Measurements from ENCODE around the gene COQ4. TPM values are rescaled to one million over a fixed set of nuclear protein-coding genes. Genes with fewer than 3 reads are reported as not detected.
A peak's percentile ranks its signal among the peaks of the same experiment; 100 is the strongest.

Gene COQ4
- total RNA-seq, 1 experiment from 2014 or later = 45.3 TPM

- ChIA-PET CTCF (interaction anchor here (0.7 kb wide), 1 partner anchor 229 kb away, joined by 3 read pairs; the partner anchor contains the start of gene SPTAN1), POLR2A (no interaction called here)
- Mint-ChIP-seq H3K9me3 (no peaks in the 10 kb centered on the region), H3K27ac (peak overlapping the region; percentile 63), H3K36me3 (peaks cover 6% of the 10 kb centered on the region; the same call in 1 of the 2 replicates), H3K27me3 (ENCODE audit: low read depth) (no peaks in the 10 kb centered on the region), H3K4me3 (peak overlapping the region; percentile 88), H3K4me1 (0 out of 2 replicates have a peak, but pooled peaks cover 8% of the 10 kb centered on the region)
- no peak for DNase-seq (ENCODE audit: low spot score)
- TF ChIP-seq TCF7 (CRISPR knock-in tag; IDR thresholded peaks at IDR 0.05; ENCODE audit: low read depth) (no peak), NR2C2 (CRISPR knock-in tag; IDR thresholded peaks at IDR 0.05) (no peak)
- TF ChIP-seq, protein P1, sequence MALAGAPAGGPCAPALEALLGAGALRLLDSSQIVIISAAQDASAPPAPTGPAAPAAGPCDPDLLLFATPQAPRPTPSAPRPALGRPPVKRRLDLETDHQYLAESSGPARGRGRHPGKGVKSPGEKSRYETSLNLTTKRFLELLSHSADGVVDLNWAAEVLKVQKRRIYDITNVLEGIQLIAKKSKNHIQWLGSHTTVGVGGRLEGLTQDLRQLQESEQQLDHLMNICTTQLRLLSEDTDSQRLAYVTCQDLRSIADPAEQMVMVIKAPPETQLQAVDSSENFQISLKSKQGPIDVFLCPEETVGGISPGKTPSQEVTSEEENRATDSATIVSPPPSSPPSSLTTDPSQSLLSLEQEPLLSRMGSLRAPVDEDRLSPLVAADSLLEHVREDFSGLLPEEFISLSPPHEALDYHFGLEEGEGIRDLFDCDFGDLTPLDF (CRISPR knock-in tag; IDR thresholded peaks at IDR 0.05) = no peak
- TF ChIP-seq, protein P2, sequence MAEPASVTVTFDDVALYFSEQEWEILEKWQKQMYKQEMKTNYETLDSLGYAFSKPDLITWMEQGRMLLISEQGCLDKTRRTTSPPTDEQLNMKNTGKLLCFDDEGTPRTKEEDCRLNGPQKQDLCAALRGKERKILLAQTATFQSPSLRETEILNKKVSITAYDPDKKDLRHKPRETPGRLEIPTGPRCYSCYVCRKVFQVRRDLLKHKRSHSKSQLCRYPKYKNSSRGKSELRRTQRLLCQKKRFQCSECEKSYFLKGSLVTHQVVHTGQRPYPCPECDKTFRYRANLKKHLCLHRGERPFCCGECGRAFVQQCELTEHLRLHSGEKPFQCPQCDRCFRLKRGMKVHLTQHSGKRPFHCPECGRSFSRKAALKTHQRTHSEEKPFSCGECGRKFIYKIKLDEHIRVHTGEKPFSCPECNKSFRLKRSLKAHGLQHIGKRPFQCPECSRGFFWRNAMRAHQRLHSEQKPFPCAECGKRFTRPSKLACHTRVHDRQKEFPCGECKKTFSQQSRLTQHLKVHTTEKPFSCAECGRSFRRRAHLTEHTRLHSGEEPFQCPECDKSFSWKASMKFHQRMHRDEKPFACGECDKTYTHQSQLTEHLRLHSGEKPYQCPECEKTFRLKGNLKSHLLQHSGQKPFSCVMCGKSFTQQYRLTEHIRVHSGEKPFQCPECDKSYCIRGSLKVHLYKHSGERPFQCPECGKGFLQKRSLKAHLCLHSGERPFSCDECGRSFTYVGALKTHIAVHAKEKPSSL (CRISPR knock-in tag; conservative IDR thresholded peaks at IDR 0.05) = no peak
- TF ChIP-seq, protein P3, sequence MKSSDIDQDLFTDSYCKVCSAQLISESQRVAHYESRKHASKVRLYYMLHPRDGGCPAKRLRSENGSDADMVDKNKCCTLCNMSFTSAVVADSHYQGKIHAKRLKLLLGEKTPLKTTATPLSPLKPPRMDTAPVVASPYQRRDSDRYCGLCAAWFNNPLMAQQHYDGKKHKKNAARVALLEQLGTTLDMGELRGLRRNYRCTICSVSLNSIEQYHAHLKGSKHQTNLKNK (CRISPR knock-in tag; IDR thresholded peaks at IDR 0.05) = no peak
- TF ChIP-seq, protein P4, sequence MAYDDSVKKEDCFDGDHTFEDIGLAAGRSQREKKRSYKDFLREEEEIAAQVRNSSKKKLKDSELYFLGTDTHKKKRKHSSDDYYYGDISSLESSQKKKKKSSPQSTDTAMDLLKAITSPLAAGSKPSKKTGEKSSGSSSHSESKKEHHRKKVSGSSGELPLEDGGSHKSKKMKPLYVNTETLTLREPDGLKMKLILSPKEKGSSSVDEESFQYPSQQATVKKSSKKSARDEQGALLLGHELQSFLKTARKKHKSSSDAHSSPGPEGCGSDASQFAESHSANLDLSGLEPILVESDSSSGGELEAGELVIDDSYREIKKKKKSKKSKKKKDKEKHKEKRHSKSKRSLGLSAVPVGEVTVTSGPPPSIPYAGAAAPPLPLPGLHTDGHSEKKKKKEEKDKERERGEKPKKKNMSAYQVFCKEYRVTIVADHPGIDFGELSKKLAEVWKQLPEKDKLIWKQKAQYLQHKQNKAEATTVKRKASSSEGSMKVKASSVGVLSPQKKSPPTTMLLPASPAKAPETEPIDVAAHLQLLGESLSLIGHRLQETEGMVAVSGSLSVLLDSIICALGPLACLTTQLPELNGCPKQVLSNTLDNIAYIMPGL (CRISPR knock-in tag; IDR thresholded peaks at IDR 0.05) = no peak
- no peak for ATAC-seq
These were observed 632 bp downstream of the COQ4 start for GRCh38 chr9:128323212-128323730.

- H3K27me3 Mint-ChIP-seq (ENCODE audit: low read depth) = no peaks in the 10 kb centered on the region
- H3K27ac Mint-ChIP-seq = no peak overlapping the region
- H3K9me3 Mint-ChIP-seq = no peaks in the 10 kb centered on the region
- DNase-seq (ENCODE audit: low spot score) (no peak), ATAC-seq (no peak)
- peaks cover 6% of the 10 kb centered on the region; the same call in 1 of the 2 replicates for H3K36me3 Mint-ChIP-seq
- 0 out of 2 replicates have a peak, but pooled peaks cover 8% of the 10 kb centered on the region for H3K4me1 Mint-ChIP-seq
- CTCF ChIA-PET = no interaction called here
- POLR2A ChIA-PET = no interaction called here
- no peak for TF ChIP-seq FOXP1 (CRISPR knock-in tag; IDR thresholded peaks at IDR 0.05; ENCODE audit: borderline replicate concordance)
- no peak for TF ChIP-seq SMAD4 (CRISPR knock-in tag; IDR thresholded peaks at IDR 0.05)
- H3K4me3 Mint-ChIP-seq = peak overlapping the region; percentile 88
These were observed 1.2 kb downstream of the COQ4 start for GRCh38 chr9:128323791-128324190.

DNA sequence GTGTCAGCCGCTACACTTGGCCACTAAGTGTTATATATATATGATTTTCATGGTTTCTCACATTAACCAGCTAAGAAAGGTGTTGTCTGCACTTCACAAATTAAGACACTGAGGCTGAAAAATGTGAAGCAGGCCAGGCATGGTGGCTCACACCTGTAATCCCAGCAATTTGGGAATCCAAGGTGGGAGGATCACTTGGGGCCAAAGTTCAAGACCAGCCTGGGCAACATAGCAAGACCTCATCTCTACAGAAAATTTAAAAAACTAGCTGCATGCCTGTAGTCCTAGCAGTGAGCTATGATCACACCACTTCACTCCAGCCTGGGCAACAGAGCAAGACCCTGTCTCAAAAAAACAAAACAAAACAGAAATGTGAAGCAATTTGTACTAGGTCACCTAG, 1.8 kb downstream of the COQ4 start:
- Mint-ChIP-seq H3K27ac (no peak overlapping the region), H3K9me3 (no peaks in the 10 kb centered on the region), H3K36me3 (peaks cover 6% of the 10 kb centered on the region; the same call in 1 of the 2 replicates), H3K4me1 (0 out of 2 replicates have a peak, but pooled peaks cover 8% of the 10 kb centered on the region), H3K4me3 (peak overlapping the region; percentile 88), H3K27me3 (ENCODE audit: low read depth) (no peaks in the 10 kb centered on the region)
- DNase-seq (ENCODE audit: low spot score) (no peak), ATAC-seq (no peak)
- ChIA-PET POLR2A (no interaction called here), CTCF (interaction anchor here (1.3 kb wide), 1 partner anchor 17 kb away, joined by 7 read pairs; no protein-coding TSS in a partner anchor)
- TF ChIP-seq ZNF396 (CRISPR knock-in tag; IDR thresholded peaks at IDR 0.05; ENCODE audit: borderline replicate concordance) = no peak
- TF ChIP-seq TEAD4 (CRISPR knock-in tag; IDR thresholded peaks at IDR 0.05) = no peak
- TF ChIP-seq EMX1 (CRISPR knock-in tag; IDR thresholded peaks at IDR 0.05) = no peak
- TF ChIP-seq TCF7 (CRISPR knock-in tag; IDR thresholded peaks at IDR 0.05; ENCODE audit: low read depth) = no peak
- no peak for TF ChIP-seq GRHL2 (CRISPR knock-in tag; IDR thresholded peaks at IDR 0.05; ENCODE audit: insufficient replicate concordance, severe bottlenecking)
- TF ChIP-seq ZNF423 (CRISPR knock-in tag; IDR thresholded peaks at IDR 0.05) = no peak
- TF ChIP-seq, protein P5, sequence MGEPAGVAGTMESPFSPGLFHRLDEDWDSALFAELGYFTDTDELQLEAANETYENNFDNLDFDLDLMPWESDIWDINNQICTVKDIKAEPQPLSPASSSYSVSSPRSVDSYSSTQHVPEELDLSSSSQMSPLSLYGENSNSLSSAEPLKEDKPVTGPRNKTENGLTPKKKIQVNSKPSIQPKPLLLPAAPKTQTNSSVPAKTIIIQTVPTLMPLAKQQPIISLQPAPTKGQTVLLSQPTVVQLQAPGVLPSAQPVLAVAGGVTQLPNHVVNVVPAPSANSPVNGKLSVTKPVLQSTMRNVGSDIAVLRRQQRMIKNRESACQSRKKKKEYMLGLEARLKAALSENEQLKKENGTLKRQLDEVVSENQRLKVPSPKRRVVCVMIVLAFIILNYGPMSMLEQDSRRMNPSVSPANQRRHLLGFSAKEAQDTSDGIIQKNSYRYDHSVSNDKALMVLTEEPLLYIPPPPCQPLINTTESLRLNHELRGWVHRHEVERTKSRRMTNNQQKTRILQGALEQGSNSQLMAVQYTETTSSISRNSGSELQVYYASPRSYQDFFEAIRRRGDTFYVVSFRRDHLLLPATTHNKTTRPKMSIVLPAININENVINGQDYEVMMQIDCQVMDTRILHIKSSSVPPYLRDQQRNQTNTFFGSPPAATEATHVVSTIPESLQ (CRISPR knock-in tag; IDR thresholded peaks at IDR 0.05) = no peak
- TF ChIP-seq NR2C2 (CRISPR knock-in tag; IDR thresholded peaks at IDR 0.05) = no peak
